CD14-positive monocyte (primary cell): ENCODE data around the gene NAA16. TPM values are rescaled to one million over a fixed set of nuclear protein-coding genes. Genes with fewer than 3 reads are reported as not detected.

Experiments
- DNase-seq, 3 donors: peaks; one replicate each; pipeline ENCODE4 v3.0.0-alpha.2; 2011 to 2022
- H2AFZ ChIP-seq: 2 replicates; pipeline ENCODE4 v1.6.0; 2012; ENCODE audit warnings: mild to moderate bottlenecking, low read depth, low read length, inconsistent platforms; ENCODE audit not compliant: insufficient read depth, poor library complexity, severe bottlenecking
- H3K27ac ChIP-seq, 2 donors: 1 replicate in 1 of 2; 2 replicates in 1 of 2; pipeline ENCODE4 v1.5.1; 2012 to 2013; ENCODE audit warnings: low read length in 2 of 2, control low read depth in 1 of 2, inconsistent platforms in 1 of 2, low read depth in 1 of 2, mild to moderate bottlenecking in 1 of 2
- H3K27me3 ChIP-seq, 2 donors: one replicate each; pipeline versions ENCODE4 v1.6.0 to v1.6.1; 2011 to 2013; ENCODE audit warnings: low read length in 2 of 2; ENCODE audit not compliant: control insufficient read depth in 2 of 2, insufficient read depth in 2 of 2
- H3K36me3 ChIP-seq, 2 donors: replicated peaks in 1 of 2; 1 replicate in 1 of 2; 2 replicates in 1 of 2; pipeline versions ENCODE4 v1.5.1 to v1.6.1; 2012 to 2013; ENCODE audit warnings: low read length in 2 of 2, control low read depth in 1 of 2, inconsistent platforms in 1 of 2, mild to moderate bottlenecking in 1 of 2; ENCODE audit not compliant: insufficient read depth in 2 of 2, control insufficient read depth in 1 of 2
- H3K4me1 ChIP-seq, 2 donors: 1 replicate in 1 of 2; 2 replicates in 1 of 2; pipeline versions ENCODE4 v1.5.1 to v1.6.1; 2012 to 2013; ENCODE audit warnings: low read length in 2 of 2, control low read depth in 1 of 2, inconsistent platforms in 1 of 2, mild to moderate bottlenecking in 1 of 2, moderate library complexity in 1 of 2; ENCODE audit not compliant: insufficient read depth in 2 of 2, control insufficient read depth in 1 of 2
- H3K4me2 ChIP-seq: replicated peaks from 2 replicates; pipeline ENCODE3; 2012; ENCODE audit warnings: low read length, moderate library complexity, mild to moderate bottlenecking; ENCODE audit not compliant: poor library complexity, severe bottlenecking; ENCODE audit errors: extremely low read depth
- H3K4me3 ChIP-seq, 3 experiments: fragments of 200-600 bp in 1 of 3; sonication (generic) in 1 of 3; replicated peaks in 1 of 3; 1 replicate in 2 of 3; 2 replicates in 1 of 3; pipeline ENCODE4 v1.5.1; 2011 to 2013; ENCODE audit warnings: low read length in 3 of 3, mild to moderate bottlenecking in 3 of 3, control low read depth in 2 of 3, low read depth in 2 of 3, inconsistent platforms in 1 of 3, moderate library complexity in 1 of 3
- H3K79me2 ChIP-seq: 2 replicates; pipeline ENCODE4 v1.6.0; 2012; ENCODE audit warnings: mild to moderate bottlenecking, control low read depth, inconsistent platforms, low read length, moderate library complexity; ENCODE audit not compliant: insufficient read depth
- H3K9ac ChIP-seq: 2 replicates; pipeline ENCODE4 v1.6.0; 2017; ENCODE audit warnings: low read length, mild to moderate bottlenecking; ENCODE audit not compliant: insufficient read depth, poor library complexity, severe bottlenecking
- H3K9me3 ChIP-seq, 2 donors: replicated peaks in 1 of 2; 1 replicate in 1 of 2; 2 replicates in 1 of 2; pipeline versions ENCODE4 v1.5.1 to v1.6.1; 2012 to 2013; ENCODE audit warnings: low read length in 2 of 2, control low read depth in 1 of 2; ENCODE audit not compliant: control insufficient read depth in 1 of 2, insufficient read depth in 1 of 2
- H4K20me1 ChIP-seq: 2 replicates; pipeline ENCODE4 v1.6.0; 2012; ENCODE audit warnings: mild to moderate bottlenecking, low read length, control low read depth, moderate library complexity; ENCODE audit not compliant: insufficient read depth
- H3K27ac Mint-ChIP-seq, 7 donors: one replicate each; pipeline ENCODE4 v1.8.0; 2020; ENCODE audit warnings: mild to moderate bottlenecking in 7 of 7, mixed read lengths in 7 of 7, moderate library complexity in 6 of 7, inconsistent platforms in 2 of 7
- H3K27me3 Mint-ChIP-seq, 3 donors: one replicate each; pipeline ENCODE4 v1.8.0; 2021 to 2022; ENCODE audit warnings: low read depth in 3 of 3, mild to moderate bottlenecking in 3 of 3, mixed read lengths in 3 of 3, moderate library complexity in 3 of 3, inconsistent platforms in 1 of 3
- H3K36me3 Mint-ChIP-seq, 2 donors: one replicate each; pipeline ENCODE4 v1.8.0; 2020; ENCODE audit warnings: mixed read lengths in 2 of 2, inconsistent platforms in 1 of 2, mild to moderate bottlenecking in 1 of 2
- H3K4me1 Mint-ChIP-seq: one replicate; pipeline ENCODE4 v1.8.0; 2020; ENCODE audit warnings: mild to moderate bottlenecking, mixed read lengths
- H3K4me3 Mint-ChIP-seq, 2 donors: one replicate each; pipeline ENCODE4 v1.8.0; 2020; ENCODE audit warnings: mild to moderate bottlenecking in 2 of 2, mixed read lengths in 2 of 2, moderate library complexity in 1 of 2
- H3K9me3 Mint-ChIP-seq, 7 donors: one replicate each; pipeline ENCODE4 v1.8.0; 2020 to 2022; ENCODE audit warnings: mixed read lengths in 7 of 7, mild to moderate bottlenecking in 6 of 7, moderate library complexity in 6 of 7, inconsistent platforms in 2 of 7
- WGBS: methylation state at CpG from one replicate; pipeline ENCODE4 v1.1.5; 2013; ENCODE audit warnings: missing lambda C conversion rate; ENCODE audit not compliant: insufficient coverage; 5-methylcytosine and 5-hydroxymethylcytosine counted together
- intact Hi-C, 2 donors: fragments of 100-400 bp; cut with micrococcal nuclease; formaldehyde crosslinking; loops; one replicate each; pipeline versions ENCODE4 v1.15.0 to v1.15.1; 2023
- polyA plus RNA-seq, 3 donors: library from polyadenylated mRNA; depleted of rRNA in 1 of 3; unstranded in 2 of 3; stranded (reverse) in 1 of 3; fragments of 300-500 nt in 2 of 3; fragments of >200 nt in 1 of 3; fragmentation: Illumina TruSeq in 2 of 3; gene quantifications; 1 replicate in 2 of 3; 2 replicates in 1 of 3; pipeline ENCODE4 v1.2.3, GENCODE V29; 2012 to 2021
- TF ChIP-seq, protein P1 (sequence below): fragments of 200-600 bp; IDR thresholded peaks from one replicate; pipeline ENCODE4 v1.8.0; 2022; ENCODE audit warnings: antibody characterized with exemption, mild to moderate bottlenecking

Gene NAA16
- polyA plus RNA-seq, 3 donors: 3.8 to 20.6 (median 5.9) TPM

- TF ChIP-seq, protein P1, sequence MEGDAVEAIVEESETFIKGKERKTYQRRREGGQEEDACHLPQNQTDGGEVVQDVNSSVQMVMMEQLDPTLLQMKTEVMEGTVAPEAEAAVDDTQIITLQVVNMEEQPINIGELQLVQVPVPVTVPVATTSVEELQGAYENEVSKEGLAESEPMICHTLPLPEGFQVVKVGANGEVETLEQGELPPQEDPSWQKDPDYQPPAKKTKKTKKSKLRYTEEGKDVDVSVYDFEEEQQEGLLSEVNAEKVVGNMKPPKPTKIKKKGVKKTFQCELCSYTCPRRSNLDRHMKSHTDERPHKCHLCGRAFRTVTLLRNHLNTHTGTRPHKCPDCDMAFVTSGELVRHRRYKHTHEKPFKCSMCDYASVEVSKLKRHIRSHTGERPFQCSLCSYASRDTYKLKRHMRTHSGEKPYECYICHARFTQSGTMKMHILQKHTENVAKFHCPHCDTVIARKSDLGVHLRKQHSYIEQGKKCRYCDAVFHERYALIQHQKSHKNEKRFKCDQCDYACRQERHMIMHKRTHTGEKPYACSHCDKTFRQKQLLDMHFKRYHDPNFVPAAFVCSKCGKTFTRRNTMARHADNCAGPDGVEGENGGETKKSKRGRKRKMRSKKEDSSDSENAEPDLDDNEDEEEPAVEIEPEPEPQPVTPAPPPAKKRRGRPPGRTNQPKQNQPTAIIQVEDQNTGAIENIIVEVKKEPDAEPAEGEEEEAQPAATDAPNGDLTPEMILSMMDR: no peak
Measured at GRCh38 chr13:41294914-41295313, 16.2 kb upstream of the NAA16 start.

GRCh38 chr13:41295973-41296372, 15.1 kb upstream of the NAA16 start:
- no peak overlapping the region for H2AFZ ChIP-seq
- Mint-ChIP-seq H3K36me3 (no peaks in the 10 kb centered on the region), H3K4me3 (no peak overlapping the region), H3K27ac (no peak overlapping the region), H3K4me1 (no peaks in the 10 kb centered on the region), H3K9me3 (peaks cover 0 to 29% (median 9%) of the 10 kb centered on the region in 7 donors), H3K27me3 (peaks cover 0 to 2% (median 1%) of the 10 kb centered on the region in 3 donors)
- H4K20me1 ChIP-seq: no peaks in the 10 kb centered on the region
- H3K79me2 ChIP-seq: no peaks in the 10 kb centered on the region
- WGBS: 100% methylated on average over 1 of the region's 1 CpG
- TF ChIP-seq, protein P1: no peak
- H3K27me3 ChIP-seq: no peaks in the 10 kb centered on the region
- H3K9ac ChIP-seq: no peak overlapping the region
- H3K36me3 ChIP-seq: no peaks in the 10 kb centered on the region
- peaks cover 0 to 6% of the 10 kb centered on the region in 2 donors for H3K9me3 ChIP-seq
- no peaks in the 10 kb centered on the region for H3K4me1 ChIP-seq
- no peak overlapping the region for H3K27ac ChIP-seq
- intact Hi-C loops: no loop called here
- no peak for DNase-seq
- H3K4me2 ChIP-seq: no peak overlapping the region
- H3K4me3 ChIP-seq: no peak overlapping the region

More at GRCh38 chr13:41294914-41295313, 16.2 kb upstream of the NAA16 start:
- H4K20me1 ChIP-seq: no peaks in the 10 kb centered on the region
- WGBS: no CpG with 5 or more reads among the region's 1 CpG
- H3K79me2 ChIP-seq: no peaks in the 10 kb centered on the region
- no peak overlapping the region for H3K4me3 ChIP-seq
- no peak overlapping the region for H3K9ac ChIP-seq
- H3K4me1 ChIP-seq: no peaks in the 10 kb centered on the region
- H3K9me3 ChIP-seq: peaks cover 0 to 6% of the 10 kb centered on the region in 2 donors
- Mint-ChIP-seq H3K36me3 (no peaks in the 10 kb centered on the region), H3K27ac (no peak overlapping the region), H3K9me3 (peaks cover 0 to 30% (median 9%) of the 10 kb centered on the region in 7 donors), H3K27me3 (peaks cover 0 to 2% (median 1%) of the 10 kb centered on the region in 3 donors), H3K4me3 (no peak overlapping the region), H3K4me1 (no peaks in the 10 kb centered on the region)
- DNase-seq: no peak
- H2AFZ ChIP-seq: no peak overlapping the region
- no peaks in the 10 kb centered on the region for H3K36me3 ChIP-seq
- H3K27me3 ChIP-seq: no peaks in the 10 kb centered on the region
- no peak overlapping the region for H3K27ac ChIP-seq
- H3K4me2 ChIP-seq: no peak overlapping the region
- intact Hi-C loops: no loop called here
